Panc1 (cell line): ENCODE data around the gene CC2D1A. TPM values are rescaled to one million over a fixed set of nuclear protein-coding genes. Genes with fewer than 3 reads are reported as not detected.

Experiments
- ATAC-seq: fragments of 200-7000 bp; cut with Tn5 transposase; 2 replicates; pipeline ENCODE4 v1.9.1; 2020; ENCODE audit warnings: mild to moderate bottlenecking, moderate library complexity
- BruUV-seq: library from RNA; stranded (reverse); fragments of 400-500 nt; replicated peaks from 2 replicates; lab custom pipeline; 2021; lab: Mats Ljungman, UMichigan
- CTCF ChIA-PET: fragments of 300-600 bp; sonication (Branson Sonifier 250); formaldehyde crosslinking; loops from one replicate; lab custom pipeline; 2022; ENCODE audit warnings: antibody characterized with exemption; lab: Charles Lee
- POLR2A ChIA-PET: fragments of 300-600 bp; sonication (Branson Sonifier 250); formaldehyde crosslinking; loops from one replicate; lab custom pipeline; 2022; ENCODE audit warnings: antibody characterized with exemption; lab: Charles Lee
- DNase-seq: peaks from one replicate; pipeline ENCODE4 v3.0.0-alpha.2; 2010; ENCODE audit warnings: low read depth, low spot score
- H3K27ac ChIP-seq: 2 replicates; pipeline ENCODE4 v1.5.1; 2011; ENCODE audit warnings: mild to moderate bottlenecking, low read length, inconsistent platforms
- H3K27me3 ChIP-seq: fragments of 200-500 bp; sonication (Bioruptor generic); 2 replicates; pipeline ENCODE4 v1.6.0; 2014; ENCODE audit warnings: low read length, inconsistent platforms; ENCODE audit not compliant: control insufficient read depth, insufficient read depth
- H3K36me3 ChIP-seq: fragments of 200-500 bp; sonication (Bioruptor generic); 2 replicates; pipeline ENCODE4 v1.5.1; 2014; ENCODE audit warnings: inconsistent platforms, mild to moderate bottlenecking, low read length, moderate library complexity; ENCODE audit not compliant: control insufficient read depth, insufficient read depth
- H3K4me1 ChIP-seq: 2 replicates; pipeline ENCODE4 v1.5.1; 2011; ENCODE audit warnings: inconsistent platforms, mild to moderate bottlenecking, low read length, moderate library complexity; ENCODE audit not compliant: control insufficient read depth, insufficient read depth
- H3K4me3 ChIP-seq, 2 experiments: 2 replicates each; pipeline ENCODE4 v1.5.1; 2011 to 2012; ENCODE audit warnings: low read depth in 2 of 2, low read length in 2 of 2, mild to moderate bottlenecking in 2 of 2, inconsistent platforms in 1 of 2, moderate library complexity in 1 of 2
- H3K9me3 ChIP-seq: fragments of 200-500 bp; sonication (Bioruptor generic); 2 replicates; pipeline ENCODE4 v1.5.1; 2014; ENCODE audit warnings: low read depth, mild to moderate bottlenecking, inconsistent platforms, low read length, moderate library complexity; ENCODE audit not compliant: control insufficient read depth, insufficient read depth
- POLR2AphosphoS5 ChIP-seq: IDR thresholded peaks from 2 replicates; pipeline ENCODE4 v1.6.1; 2012; ENCODE audit warnings: mild to moderate bottlenecking, low read depth, low read length, moderate library complexity
- SIN3A ChIP-seq: IDR thresholded peaks from 2 replicates; pipeline ENCODE4 v1.6.1; 2012; ENCODE audit warnings: low read depth, mild to moderate bottlenecking, low read length, moderate library complexity, borderline replicate concordance; ENCODE audit not compliant: insufficient read depth
- TCF7L2 ChIP-seq: IDR thresholded peaks from 2 replicates; pipeline ENCODE4 v1.6.1; 2011; ENCODE audit warnings: mild to moderate bottlenecking, low read depth, low read length, inconsistent platforms
- in situ Hi-C: cut with HindIII; loops from 2 replicates; pipeline ENCODE4 v1.10.0; 2016; ENCODE audit warnings: low sequenced_read_pairs, low pct_unique_long_range_greater_than_20kb
- intact Hi-C: fragments of 100-400 bp; cut with micrococcal nuclease; formaldehyde crosslinking; loops from one replicate; pipeline ENCODE4 v1.10.0; 2022; ENCODE audit not compliant: unreplicated experiment
- total RNA-seq: library from RNA; stranded (reverse); gene quantifications from one replicate; pipeline ENCODE4 v1.2.1, GENCODE V29; 2021; ENCODE audit not compliant: unreplicated experiment
- TF ChIP-seq, protein P1 (sequence below): fragments of 450-650 bp; IDR thresholded peaks from 2 replicates; pipeline ENCODE4 v1.5.1; 2017; ENCODE audit warnings: mild to moderate bottlenecking
- TF ChIP-seq, protein P2 (sequence below), 2 experiments: IDR thresholded peaks; 2 replicates each; pipeline ENCODE4 v1.6.1; 2011 to 2012; ENCODE audit warnings: low read depth in 2 of 2, control low read depth in 1 of 2, low read length in 1 of 2, mild to moderate bottlenecking in 1 of 2, moderate library complexity in 1 of 2; ENCODE audit not compliant: insufficient read depth in 1 of 2

CC2D1A gene
- total RNA-seq, 1 experiment from 2014 or later, result 28.0 TPM

DNA sequence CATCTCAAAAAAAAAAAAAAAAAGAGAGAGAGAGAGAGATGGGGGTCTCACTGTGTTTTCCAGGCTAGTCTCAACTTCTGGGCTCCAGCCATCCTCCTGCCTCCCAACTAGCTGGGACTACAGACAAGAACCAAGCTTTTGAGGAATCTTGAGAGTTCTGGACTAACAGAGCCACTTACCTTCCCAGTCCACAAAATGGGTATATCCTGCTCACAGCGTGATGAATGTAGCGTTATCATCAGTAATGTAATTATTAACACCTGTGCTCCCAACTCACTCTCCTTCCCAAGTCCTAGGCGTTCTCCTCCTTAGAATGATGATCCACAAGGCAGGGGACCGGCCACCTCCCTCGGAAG is 33.7 kb upstream of the CC2D1A start:
- CTCF ChIA-PET, result interaction anchor here (0.6 to 0.9 kb wide), 3 partner anchors 76 to 255 kb away, joined by 3 to 14 read pairs (median 5); no protein-coding TSS in a partner anchor
- in situ Hi-C loops, result no loop called here

DNA sequence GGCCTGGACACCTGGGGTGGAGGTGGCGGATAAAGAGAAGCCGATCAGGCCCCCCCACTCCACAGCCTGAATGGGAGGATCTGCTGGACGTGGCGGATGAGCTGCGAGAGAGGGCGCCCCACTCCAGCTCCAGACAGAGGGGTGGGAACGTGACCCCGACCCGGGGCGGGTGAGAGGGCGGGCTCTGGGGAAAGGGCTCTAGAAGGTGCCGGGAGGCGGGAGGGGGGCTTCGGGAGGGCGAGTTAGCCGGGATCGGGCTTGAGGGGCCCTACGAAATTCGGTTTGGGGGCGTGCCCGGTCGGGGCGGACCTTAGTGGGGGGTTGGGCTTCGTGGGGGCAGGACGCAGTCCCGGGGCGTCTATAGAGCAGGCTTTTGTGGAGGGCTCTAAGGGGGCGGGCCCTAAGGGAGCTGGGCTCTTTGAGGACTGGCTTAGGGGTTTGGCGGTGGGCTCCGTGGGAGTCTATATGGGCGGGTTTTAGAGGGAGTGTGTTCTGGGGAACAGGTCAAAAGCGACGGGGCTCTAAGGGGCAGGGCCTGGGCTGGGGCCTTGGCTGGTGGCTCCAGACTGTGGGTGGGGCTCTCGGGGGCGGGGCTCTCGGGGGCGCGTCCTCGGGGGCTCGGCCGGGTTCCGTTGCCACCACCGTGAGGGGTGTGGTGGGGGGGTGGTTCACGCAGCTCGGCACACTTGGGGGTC is 33.2 kb upstream of the CC2D1A start:
- Histone ChIP-seq H3K4me3 (peak overlapping the region; percentile 38 to 57), H3K4me1 (peaks cover 17% of the 10 kb centered on the region), H3K36me3 (no peaks in the 10 kb centered on the region), H3K9me3 (no peaks in the 10 kb centered on the region), H3K27me3 (no peaks in the 10 kb centered on the region), H3K27ac (no peak overlapping the region)
- intact Hi-C loops, result no loop called here
- POLR2A ChIA-PET, result no interaction called here
- no TSS peak for BruUV-seq
- no peak for DNase-seq
- in situ Hi-C loops, result no loop called here
- ATAC-seq, result peak; percentile 84
- CTCF ChIA-PET, result interaction anchor here (0.6 to 0.9 kb wide), 3 partner anchors 76 to 255 kb away, joined by 3 to 14 read pairs (median 5); no protein-coding TSS in a partner anchor
- TF ChIP-seq TCF7L2 (no peak), SIN3A (0 out of 2 replicates have a peak, but pooled peaks have one; percentile 44)
- TF ChIP-seq, protein P1, sequence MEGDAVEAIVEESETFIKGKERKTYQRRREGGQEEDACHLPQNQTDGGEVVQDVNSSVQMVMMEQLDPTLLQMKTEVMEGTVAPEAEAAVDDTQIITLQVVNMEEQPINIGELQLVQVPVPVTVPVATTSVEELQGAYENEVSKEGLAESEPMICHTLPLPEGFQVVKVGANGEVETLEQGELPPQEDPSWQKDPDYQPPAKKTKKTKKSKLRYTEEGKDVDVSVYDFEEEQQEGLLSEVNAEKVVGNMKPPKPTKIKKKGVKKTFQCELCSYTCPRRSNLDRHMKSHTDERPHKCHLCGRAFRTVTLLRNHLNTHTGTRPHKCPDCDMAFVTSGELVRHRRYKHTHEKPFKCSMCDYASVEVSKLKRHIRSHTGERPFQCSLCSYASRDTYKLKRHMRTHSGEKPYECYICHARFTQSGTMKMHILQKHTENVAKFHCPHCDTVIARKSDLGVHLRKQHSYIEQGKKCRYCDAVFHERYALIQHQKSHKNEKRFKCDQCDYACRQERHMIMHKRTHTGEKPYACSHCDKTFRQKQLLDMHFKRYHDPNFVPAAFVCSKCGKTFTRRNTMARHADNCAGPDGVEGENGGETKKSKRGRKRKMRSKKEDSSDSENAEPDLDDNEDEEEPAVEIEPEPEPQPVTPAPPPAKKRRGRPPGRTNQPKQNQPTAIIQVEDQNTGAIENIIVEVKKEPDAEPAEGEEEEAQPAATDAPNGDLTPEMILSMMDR, result peak; percentile 75

More for the DNA sequence above, 33.7 kb upstream of the CC2D1A start:
- Histone ChIP-seq H3K4me3 (peak overlapping the region; percentile 38 to 57), H3K36me3 (no peaks in the 10 kb centered on the region), H3K9me3 (no peaks in the 10 kb centered on the region), H3K27ac (no peak overlapping the region), H3K27me3 (no peaks in the 10 kb centered on the region), H3K4me1 (peaks cover 17% of the 10 kb centered on the region)
- ATAC-seq (no peak), DNase-seq (no peak)
- intact Hi-C loops, result no loop called here
- POLR2A ChIA-PET, result interaction anchor here (0.6 kb wide), 1 partner anchor 99 kb away, joined by 5 read pairs; no protein-coding TSS in a partner anchor
- TF ChIP-seq, protein P1, result no peak
- no peak for TF ChIP-seq TCF7L2
- no peak for TF ChIP-seq SIN3A
- TF ChIP-seq, protein P2, sequence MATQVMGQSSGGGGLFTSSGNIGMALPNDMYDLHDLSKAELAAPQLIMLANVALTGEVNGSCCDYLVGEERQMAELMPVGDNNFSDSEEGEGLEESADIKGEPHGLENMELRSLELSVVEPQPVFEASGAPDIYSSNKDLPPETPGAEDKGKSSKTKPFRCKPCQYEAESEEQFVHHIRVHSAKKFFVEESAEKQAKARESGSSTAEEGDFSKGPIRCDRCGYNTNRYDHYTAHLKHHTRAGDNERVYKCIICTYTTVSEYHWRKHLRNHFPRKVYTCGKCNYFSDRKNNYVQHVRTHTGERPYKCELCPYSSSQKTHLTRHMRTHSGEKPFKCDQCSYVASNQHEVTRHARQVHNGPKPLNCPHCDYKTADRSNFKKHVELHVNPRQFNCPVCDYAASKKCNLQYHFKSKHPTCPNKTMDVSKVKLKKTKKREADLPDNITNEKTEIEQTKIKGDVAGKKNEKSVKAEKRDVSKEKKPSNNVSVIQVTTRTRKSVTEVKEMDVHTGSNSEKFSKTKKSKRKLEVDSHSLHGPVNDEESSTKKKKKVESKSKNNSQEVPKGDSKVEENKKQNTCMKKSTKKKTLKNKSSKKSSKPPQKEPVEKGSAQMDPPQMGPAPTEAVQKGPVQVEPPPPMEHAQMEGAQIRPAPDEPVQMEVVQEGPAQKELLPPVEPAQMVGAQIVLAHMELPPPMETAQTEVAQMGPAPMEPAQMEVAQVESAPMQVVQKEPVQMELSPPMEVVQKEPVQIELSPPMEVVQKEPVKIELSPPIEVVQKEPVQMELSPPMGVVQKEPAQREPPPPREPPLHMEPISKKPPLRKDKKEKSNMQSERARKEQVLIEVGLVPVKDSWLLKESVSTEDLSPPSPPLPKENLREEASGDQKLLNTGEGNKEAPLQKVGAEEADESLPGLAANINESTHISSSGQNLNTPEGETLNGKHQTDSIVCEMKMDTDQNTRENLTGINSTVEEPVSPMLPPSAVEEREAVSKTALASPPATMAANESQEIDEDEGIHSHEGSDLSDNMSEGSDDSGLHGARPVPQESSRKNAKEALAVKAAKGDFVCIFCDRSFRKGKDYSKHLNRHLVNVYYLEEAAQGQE (IDR thresholded peaks at IDR 0.05; ENCODE audit: insufficient read depth in 1 of 2, low read depth in 2 of 2, low read length in 1 of 2), result no peak
- no peak for TF ChIP-seq POLR2AphosphoS5
- BruUV-seq, result no TSS peak
